Astrocyte of the cerebellum (primary cell): ENCODE data around the gene YEATS2.

Source experiments
- DNase-seq: peaks from one replicate; pipeline ENCODE4 v3.0.0-alpha.2; 2011; ENCODE audit warnings: low read depth
- H3K4me3 ChIP-seq: 2 replicates; pipeline ENCODE4 v1.5.1; 2011; ENCODE audit warnings: mild to moderate bottlenecking, low read depth, low read length, moderate library complexity
- CTCF ChIP-seq: IDR thresholded peaks from 2 replicates; pipeline ENCODE4 v1.5.1; 2012; ENCODE audit warnings: low read length, low read depth, moderate library complexity, mild to moderate bottlenecking; ENCODE audit errors: missing control alignments
- in situ Hi-C: cut with HindIII; loops from 2 replicates; pipeline ENCODE4 v1.10.0; 2017; ENCODE audit warnings: low sequenced_read_pairs

YEATS2 gene

GRCh38 chr3:183822631-183823030, 125.0 kb downstream of the YEATS2 start:
- no peak for TF ChIP-seq CTCF
- no peak overlapping the region for H3K4me3 ChIP-seq
- in situ Hi-C loops = no loop called here
- DNase-seq = no peak

- DNase-seq = no peak
- TF ChIP-seq CTCF = no peak
- H3K4me3 ChIP-seq = no peak overlapping the region
- in situ Hi-C loops = no loop called here
Measured at GRCh38 chr3:183823963-183824362, 126.4 kb downstream of the YEATS2 start.

- in situ Hi-C loops = no loop called here
- no peak for DNase-seq
- H3K4me3 ChIP-seq = peak overlapping the region; percentile 53
- TF ChIP-seq CTCF = no peak
Measured at GRCh38 chr3:183824761-183825455, 127.3 kb downstream of the YEATS2 start.

- in situ Hi-C loops = no loop called here
- peak; percentile 8 for DNase-seq
- peak; percentile 48 for TF ChIP-seq CTCF
- peak within 1 kb of the TSS; percentile 53 for H3K4me3 ChIP-seq
Measured at GRCh38 chr3:183825456-183826161, 128.0 kb downstream of the YEATS2 start, which contains the start of gene MAP6D1. TSS of gene MAP6D1 (minus strand) at chr3:183825577. CDS start at chr3:183825547, 30 bp downstream.

- TF ChIP-seq CTCF = no peak
- no peak for DNase-seq
- in situ Hi-C loops = no loop called here
- H3K4me3 ChIP-seq = no peak overlapping the region
Measured at GRCh38 chr3:183826448-183827250, 129.1 kb downstream of the YEATS2 start.

GRCh38 chr3:183827809-183828537, 130.4 kb downstream of the YEATS2 start:
- in situ Hi-C loops = no loop called here
- no peak for DNase-seq
- H3K4me3 ChIP-seq = no peak overlapping the region
- no peak for TF ChIP-seq CTCF
